Fibroblast of lung (primary cell): ENCODE measurements around the gene KCTD6. TPM values are rescaled to one million over a fixed set of nuclear protein-coding genes. Genes with fewer than 3 reads are reported as not detected.
A peak's percentile ranks its signal among the peaks of the same experiment; 100 is the strongest.

Experiments
- DNase-seq, 2 donors: peaks; one replicate each; pipeline versions ENCODE4 v3.0.0 to v3.0.0-alpha.2; 2010; ENCODE audit warnings: low read depth in 2 of 2
- H2AFZ ChIP-seq: 2 replicates; pipeline ENCODE4 v1.5.1; 2012; ENCODE audit warnings: low read length, control low read depth, inconsistent platforms
- H3K27ac ChIP-seq: 2 replicates; pipeline ENCODE4 v1.5.1; 2011; ENCODE audit warnings: low read length, control low read depth; ENCODE audit not compliant: insufficient read depth
- H3K27me3 ChIP-seq: 2 replicates; pipeline ENCODE4 v1.5.1; 2011; ENCODE audit warnings: mild to moderate bottlenecking, low read length; ENCODE audit not compliant: control insufficient read depth, insufficient read depth
- H3K36me3 ChIP-seq: 2 replicates; pipeline ENCODE4 v1.5.1; 2011; ENCODE audit warnings: low read length; ENCODE audit not compliant: control insufficient read depth, insufficient read depth
- H3K4me1 ChIP-seq: 2 replicates; pipeline ENCODE4 v1.5.1; 2011; ENCODE audit warnings: low read length; ENCODE audit not compliant: control insufficient read depth, insufficient read depth; ENCODE audit errors: extremely low read depth
- H3K4me2 ChIP-seq: 2 replicates; pipeline ENCODE4 v1.5.1; 2011; ENCODE audit warnings: low read length, control low read depth; ENCODE audit not compliant: insufficient read depth; ENCODE audit errors: extremely low read depth
- H3K4me3 ChIP-seq, 4 experiments: fragments of 200-600 bp in 1 of 4; sonication (generic) in 1 of 4; replicated peaks in 1 of 4; 2 replicates each; pipeline ENCODE4 v1.5.1; 2011 to 2016; ENCODE audit warnings: low read length in 4 of 4, low read depth in 3 of 4, mild to moderate bottlenecking in 3 of 4, control low read depth in 2 of 4, inconsistent platforms in 1 of 4, mixed read lengths in 1 of 4; ENCODE audit not compliant: insufficient read depth in 1 of 4; ENCODE audit errors: control extremely low read depth in 1 of 4
- H3K79me2 ChIP-seq: 2 replicates; pipeline ENCODE4 v1.5.1; 2012; ENCODE audit warnings: mild to moderate bottlenecking, low read length, inconsistent platforms; ENCODE audit not compliant: control insufficient read depth, insufficient read depth
- H3K9ac ChIP-seq: 2 replicates; pipeline ENCODE4 v1.5.1; 2011; ENCODE audit warnings: mild to moderate bottlenecking, low read length, control low read depth; ENCODE audit not compliant: insufficient read depth
- H3K9me3 ChIP-seq: 2 replicates; pipeline ENCODE4 v1.5.1; 2012; ENCODE audit warnings: low read depth, low read length; ENCODE audit not compliant: control insufficient read depth, insufficient read depth
- H4K20me1 ChIP-seq: 2 replicates; pipeline ENCODE4 v1.5.1; 2011; ENCODE audit warnings: low read length; ENCODE audit not compliant: control insufficient read depth, insufficient read depth; ENCODE audit errors: extremely low read depth
- CTCF ChIP-seq, 2 donors: IDR thresholded peaks in 1 of 2; conservative IDR thresholded peaks in 1 of 2; 1 replicate in 1 of 2; 2 replicates in 1 of 2; pipeline ENCODE4 v1.5.1; 2011 to 2012; ENCODE audit warnings: low read length in 2 of 2, control low read depth in 1 of 2, inconsistent platforms in 1 of 2, low read depth in 1 of 2, mild to moderate bottlenecking in 1 of 2
- EZH2 ChIP-seq: IDR thresholded peaks from 2 replicates; pipeline ENCODE4 v1.5.1; 2012; ENCODE audit warnings: low read length, control low read depth, mild to moderate bottlenecking; ENCODE audit errors: missing control alignments
- polyA plus RNA-seq, 2 donors: library from polyadenylated mRNA; depleted of rRNA in 1 of 2; stranded (reverse) in 1 of 2; unstranded in 1 of 2; fragments of >200 nt; gene quantifications; 2 replicates each; pipeline ENCODE4 v1.2.1, GENCODE V29; 2011 to 2012; ENCODE audit warnings: missing spikeins in 1 of 2
- total RNA-seq: library from RNA; depleted of rRNA; stranded (reverse); fragments of >200 nt; gene quantifications from 2 replicates; pipeline ENCODE4 v1.2.1, GENCODE V29; 2014

The KCTD6 gene
- total and polyA plus RNA-seq, 2 donors (not counting 1 experiment from before 2014, with no cell fraction given): 10.2 to 14.8 TPM

DNA sequence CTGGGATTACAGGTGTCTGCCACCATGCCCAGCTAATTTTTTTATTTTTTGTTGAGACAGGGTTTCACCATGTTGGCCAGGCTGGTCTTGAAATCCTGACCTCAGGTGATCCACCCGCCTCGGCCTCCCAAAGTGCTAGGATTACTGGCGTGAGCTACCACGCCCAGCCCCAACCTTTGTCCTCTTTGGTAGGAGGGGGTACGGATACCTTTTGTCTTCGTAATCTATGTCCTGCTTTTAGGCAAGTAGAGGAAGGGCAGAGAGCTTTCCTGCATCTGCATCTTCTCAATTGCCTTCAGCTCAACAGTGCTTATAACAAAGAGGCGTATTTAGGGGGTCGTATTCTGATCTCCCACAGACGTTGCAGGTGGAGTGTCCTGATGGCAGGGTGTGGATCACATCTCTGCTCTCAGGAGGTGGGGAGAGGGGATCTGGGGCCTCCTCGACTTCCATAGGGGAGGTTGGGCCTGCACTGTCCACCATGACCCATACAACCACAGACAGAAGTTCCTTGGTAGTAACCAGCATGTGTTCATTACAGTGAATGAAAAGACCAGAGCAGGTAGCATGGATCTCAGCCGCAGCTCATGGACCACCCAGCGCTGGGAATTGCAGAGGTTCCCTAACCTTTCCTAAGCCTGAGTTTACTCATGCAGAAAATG lies 21.4 kb upstream of the KCTD6 start:
- Histone ChIP-seq H3K36me3 (no peaks in the 10 kb centered on the region), H3K9ac (no peak overlapping the region), H2AFZ (no peak overlapping the region), H3K4me1 (peaks cover 4% of the 10 kb centered on the region), H3K27ac (no peak overlapping the region), H3K4me3 (no peak overlapping the region), H3K9me3 (no peaks in the 10 kb centered on the region), H3K4me2 (no peak overlapping the region), H4K20me1 (no peaks in the 10 kb centered on the region), H3K27me3 (no peaks in the 10 kb centered on the region), H3K79me2 (no peaks in the 10 kb centered on the region)
- TF ChIP-seq EZH2 (no peak), CTCF (conservative IDR thresholded peaks at IDR 0.05 in 1 of 2, IDR thresholded peaks at IDR 0.05 in 1 of 2; ENCODE audit: low read depth in 1 of 2, low read length in 2 of 2) (no peak)
- DNase-seq: no peak

DNA sequence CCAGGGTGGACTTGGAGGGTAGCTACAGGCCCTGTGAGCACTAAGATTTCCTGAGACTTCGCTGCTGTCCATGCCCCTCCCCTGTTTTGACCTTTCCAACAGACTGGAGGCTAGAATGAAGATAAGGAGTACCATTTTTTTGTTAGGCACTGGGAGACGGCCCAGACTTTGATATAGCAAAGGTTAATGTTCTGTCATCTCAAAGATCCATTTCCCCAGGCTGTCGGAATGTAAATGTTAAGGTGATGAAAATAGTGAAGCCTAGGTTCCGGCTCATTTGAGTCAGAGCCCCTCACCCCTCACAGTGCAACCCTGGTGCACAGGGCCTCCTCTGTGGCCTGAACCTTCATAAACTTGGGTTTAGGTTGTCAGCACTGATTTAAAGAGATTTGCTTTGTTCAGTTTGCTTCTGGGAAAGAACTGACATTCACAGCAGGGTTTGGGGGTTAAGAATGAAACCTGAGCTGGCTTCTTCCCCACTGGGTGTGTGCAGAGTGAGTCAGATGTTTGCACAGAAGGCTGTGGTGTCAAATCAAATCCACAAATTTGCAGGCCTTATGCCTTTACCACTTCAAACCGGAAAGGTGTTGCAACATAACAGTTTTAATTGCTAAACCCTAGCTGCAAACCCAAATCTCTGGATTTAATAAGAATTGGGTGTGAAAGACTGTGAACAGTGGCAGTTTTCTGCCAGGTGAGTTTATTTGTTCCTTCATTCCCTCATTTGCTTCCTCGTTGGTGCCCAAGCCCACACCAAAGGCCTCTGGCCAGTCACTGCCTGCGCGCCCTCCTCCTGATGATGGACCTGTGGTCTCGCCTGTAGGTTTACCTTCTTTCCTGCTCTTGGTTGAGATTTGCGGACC lies 20.6 kb upstream of the KCTD6 start:
- Histone ChIP-seq H3K4me1 (peaks cover 4% of the 10 kb centered on the region), H3K27ac (no peak overlapping the region), H3K4me2 (no peak overlapping the region), H3K4me3 (no peak overlapping the region), H3K9ac (no peak overlapping the region), H3K9me3 (no peaks in the 10 kb centered on the region), H3K27me3 (no peaks in the 10 kb centered on the region), H3K79me2 (no peaks in the 10 kb centered on the region), H4K20me1 (no peaks in the 10 kb centered on the region), H3K36me3 (no peaks in the 10 kb centered on the region), H2AFZ (peak overlapping the region; percentile 17)
- TF ChIP-seq EZH2: no peak
- TF ChIP-seq CTCF (conservative IDR thresholded peaks at IDR 0.05 in 1 of 2, IDR thresholded peaks at IDR 0.05 in 1 of 2; ENCODE audit: low read depth in 1 of 2, low read length in 2 of 2): no peak
- DNase-seq: peak; percentile 85 to 94

DNA sequence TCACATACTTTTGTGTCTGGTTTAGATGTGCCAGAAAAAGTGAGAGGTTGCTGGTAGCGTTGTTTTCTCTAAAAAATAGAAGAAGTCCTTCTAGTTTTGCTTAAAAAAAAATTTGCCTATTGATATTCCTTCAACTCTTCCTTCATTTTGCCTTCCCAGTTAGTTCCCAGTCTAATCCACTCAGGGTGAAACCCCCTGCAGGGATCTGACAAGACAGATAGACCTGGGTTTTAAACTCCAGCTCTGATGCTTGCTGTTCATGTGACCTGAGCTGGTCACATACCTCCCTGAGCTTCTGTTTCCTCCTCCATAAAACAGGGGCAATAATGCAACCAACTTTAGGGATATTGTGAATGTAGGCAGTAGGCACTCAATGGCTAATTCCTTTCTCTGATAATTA lies 18.6 kb upstream of the KCTD6 start:
- Histone ChIP-seq H3K27me3 (no peaks in the 10 kb centered on the region), H3K4me3 (no peak overlapping the region), H3K9ac (no peak overlapping the region), H3K4me1 (peaks cover 4% of the 10 kb centered on the region), H3K79me2 (no peaks in the 10 kb centered on the region), H3K36me3 (no peaks in the 10 kb centered on the region), H3K9me3 (no peaks in the 10 kb centered on the region), H3K27ac (no peak overlapping the region), H3K4me2 (no peak overlapping the region), H4K20me1 (no peaks in the 10 kb centered on the region), H2AFZ (no peak overlapping the region)
- no peak for DNase-seq
- TF ChIP-seq CTCF (conservative IDR thresholded peaks at IDR 0.05 in 1 of 2, IDR thresholded peaks at IDR 0.05 in 1 of 2; ENCODE audit: low read depth in 1 of 2, low read length in 2 of 2) (no peak), EZH2 (no peak)
